SU-DHL-6 (cell line): ENCODE data around the gene HCFC1R1.

ENCODE experiments used
- H2AFZ ChIP-seq: fragments of 200-600 bp; sonication (generic); 2 replicates; pipeline ENCODE4 v1.6.1; 2014; ENCODE audit warnings: low read depth, mild to moderate bottlenecking, moderate library complexity, mixed read lengths, antibody characterized with exemption, low read length; ENCODE audit not compliant: severe bottlenecking
- H3F3A ChIP-seq: fragments of 200-600 bp; shearing (Covaris generic); 2 replicates; pipeline ENCODE4 v1.6.0; 2016; ENCODE audit warnings: antibody characterized with exemption, mild to moderate bottlenecking; ENCODE audit not compliant: insufficient read depth
- H3K27ac ChIP-seq: fragments of 200-600 bp; sonication (generic); 2 replicates; pipeline ENCODE4 v1.5.1; 2016; ENCODE audit warnings: low read depth, mild to moderate bottlenecking, low read length, moderate library complexity, mixed read lengths
- H3K27me3 ChIP-seq: fragments of 200-600 bp; sonication (generic), shearing (Covaris generic); 2 replicates; pipeline ENCODE4 v1.6.0; 2014; ENCODE audit warnings: mild to moderate bottlenecking, low read length
- H3K36me3 ChIP-seq: fragments of 200-600 bp; sonication (generic); 2 replicates; pipeline ENCODE4 v1.6.1; 2014; ENCODE audit warnings: mild to moderate bottlenecking, low read length, mixed read lengths
- H3K4me2 ChIP-seq: fragments of 300-600, 200-600 bp; shearing (Covaris generic), sonication (generic); 2 replicates; pipeline ENCODE4 v1.6.0; 2014; ENCODE audit warnings: low read length, low read depth, mild to moderate bottlenecking; ENCODE audit not compliant: poor library complexity, severe bottlenecking
- H3K4me3 ChIP-seq: fragments of 200-600 bp; sonication (generic); 2 replicates; pipeline ENCODE4 v1.5.1; 2014; ENCODE audit warnings: antibody characterized with exemption, low read length, mild to moderate bottlenecking, mixed read lengths; ENCODE audit not compliant: insufficient read depth, poor library complexity, severe bottlenecking
- H3K79me2 ChIP-seq: fragments of 200-600 bp; sonication (generic); 2 replicates; pipeline ENCODE4 v1.6.1; 2014; ENCODE audit warnings: mild to moderate bottlenecking, low read length, moderate library complexity; ENCODE audit not compliant: insufficient read depth
- H3K9ac ChIP-seq: fragments of 200-600 bp; sonication (generic); 2 replicates; pipeline ENCODE4 v1.7.0; 2014; ENCODE audit warnings: mild to moderate bottlenecking, low read length
- H3K9me2 ChIP-seq: fragments of 200-600 bp; sonication (generic); replicated peaks from 2 replicates; pipeline ENCODE4 v1.6.1; 2014; ENCODE audit warnings: low read length; ENCODE audit not compliant: insufficient read depth
- H3K9me3 ChIP-seq: fragments of 200-600 bp; sonication (generic); 2 replicates; pipeline ENCODE4 v1.6.1; 2014; ENCODE audit warnings: low read length, mixed read lengths; ENCODE audit not compliant: insufficient read depth
- H4K20me1 ChIP-seq: fragments of 200-600 bp; sonication (generic); 2 replicates; pipeline ENCODE4 v1.6.1; 2014; ENCODE audit warnings: low read depth, mild to moderate bottlenecking, antibody characterized with exemption, low read length, moderate library complexity, mixed read lengths
- EZH2phosphoT487 ChIP-seq: fragments of 200-600 bp; sonication (generic), shearing (Covaris generic); conservative IDR thresholded peaks from 2 replicates; pipeline ENCODE4 v1.6.1; 2018; ENCODE audit warnings: mild to moderate bottlenecking, antibody characterized with exemption, low read length, moderate library complexity, mixed read lengths
- TF ChIP-seq, protein P1 (sequence below): fragments of 200-600 bp; sonication (generic); IDR thresholded peaks from one replicate; pipeline ENCODE4 v1.5.1; 2017; ENCODE audit warnings: antibody characterized with exemption, mild to moderate bottlenecking, low read length, moderate library complexity; ENCODE audit not compliant: insufficient read depth, poor library complexity, severe bottlenecking

HCFC1R1 gene

DNA sequence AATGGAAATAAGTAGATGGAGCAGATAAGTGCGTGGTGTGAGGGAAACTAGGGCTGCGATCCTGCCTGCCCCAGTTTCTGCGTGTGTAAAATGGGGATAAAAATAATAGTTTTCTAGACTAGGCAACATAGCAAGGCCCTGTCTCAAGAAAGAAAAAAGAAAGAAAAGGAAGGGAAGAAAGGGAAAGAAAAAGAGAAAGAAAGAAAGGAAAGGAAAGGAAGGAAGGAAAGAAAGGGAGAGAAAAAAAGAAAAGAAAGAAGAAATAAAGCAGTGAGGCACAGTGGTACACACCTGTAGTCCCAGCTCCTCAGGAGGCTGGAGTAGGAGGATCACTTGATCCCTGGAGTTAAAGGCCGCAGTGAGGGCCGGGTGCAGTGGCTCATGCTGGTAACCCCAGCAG lies 41.3 kb downstream of the HCFC1R1 start:
- Histone ChIP-seq H3K36me3 (no peaks in the 10 kb centered on the region), H3K27ac (peak overlapping the region; percentile 84), H3K27me3 (no peaks in the 10 kb centered on the region), H3K4me3 (no peak overlapping the region), H4K20me1 (no peaks in the 10 kb centered on the region), H3K4me2 (peak overlapping the region; percentile 15), H3F3A (peaks cover 18% of the 10 kb centered on the region), H3K9me2 (no peaks in the 10 kb centered on the region), H3K9ac (peak overlapping the region; percentile 19; the same call in 1 of the 2 replicates), H2AFZ (no peak overlapping the region), H3K9me3 (no peaks in the 10 kb centered on the region), H3K79me2 (peaks cover 20% of the 10 kb centered on the region)
- TF ChIP-seq, protein P1, sequence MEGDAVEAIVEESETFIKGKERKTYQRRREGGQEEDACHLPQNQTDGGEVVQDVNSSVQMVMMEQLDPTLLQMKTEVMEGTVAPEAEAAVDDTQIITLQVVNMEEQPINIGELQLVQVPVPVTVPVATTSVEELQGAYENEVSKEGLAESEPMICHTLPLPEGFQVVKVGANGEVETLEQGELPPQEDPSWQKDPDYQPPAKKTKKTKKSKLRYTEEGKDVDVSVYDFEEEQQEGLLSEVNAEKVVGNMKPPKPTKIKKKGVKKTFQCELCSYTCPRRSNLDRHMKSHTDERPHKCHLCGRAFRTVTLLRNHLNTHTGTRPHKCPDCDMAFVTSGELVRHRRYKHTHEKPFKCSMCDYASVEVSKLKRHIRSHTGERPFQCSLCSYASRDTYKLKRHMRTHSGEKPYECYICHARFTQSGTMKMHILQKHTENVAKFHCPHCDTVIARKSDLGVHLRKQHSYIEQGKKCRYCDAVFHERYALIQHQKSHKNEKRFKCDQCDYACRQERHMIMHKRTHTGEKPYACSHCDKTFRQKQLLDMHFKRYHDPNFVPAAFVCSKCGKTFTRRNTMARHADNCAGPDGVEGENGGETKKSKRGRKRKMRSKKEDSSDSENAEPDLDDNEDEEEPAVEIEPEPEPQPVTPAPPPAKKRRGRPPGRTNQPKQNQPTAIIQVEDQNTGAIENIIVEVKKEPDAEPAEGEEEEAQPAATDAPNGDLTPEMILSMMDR = no peak
- no peak for TF ChIP-seq EZH2phosphoT487

DNA sequence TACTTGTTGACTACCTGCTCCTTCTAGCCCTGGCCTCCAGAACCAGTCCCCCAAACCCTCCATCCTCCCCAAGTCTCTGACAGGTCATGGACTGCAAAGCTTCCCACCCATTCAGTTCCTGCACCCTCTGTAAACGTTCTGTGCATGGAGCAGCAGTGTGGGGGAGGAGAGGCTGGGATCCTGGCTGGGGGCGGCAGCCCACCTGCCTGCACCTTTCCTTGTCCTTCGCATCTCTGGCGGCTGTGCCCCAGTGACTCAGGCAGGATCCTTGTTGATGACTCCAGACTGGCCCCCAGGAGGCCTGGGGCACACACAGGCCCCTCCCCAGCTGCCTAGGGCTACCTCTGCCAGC lies 41.9 kb downstream of the HCFC1R1 start:
- H3F3A ChIP-seq = peaks cover 18% of the 10 kb centered on the region
- no peaks in the 10 kb centered on the region for H4K20me1 ChIP-seq
- H3K9me2 ChIP-seq = no peaks in the 10 kb centered on the region
- no peak overlapping the region for H2AFZ ChIP-seq
- H3K4me3 ChIP-seq = no peak overlapping the region
- peaks cover 23% of the 10 kb centered on the region for H3K79me2 ChIP-seq
- no peak overlapping the region for H3K4me2 ChIP-seq
- no peaks in the 10 kb centered on the region for H3K9me3 ChIP-seq
- H3K36me3 ChIP-seq = no peaks in the 10 kb centered on the region
- no peaks in the 10 kb centered on the region for H3K27me3 ChIP-seq
- no peak for TF ChIP-seq EZH2phosphoT487
- peak overlapping the region; percentile 84; the same call in 1 of the 2 replicates for H3K27ac ChIP-seq
- H3K9ac ChIP-seq = no peak overlapping the region

DNA sequence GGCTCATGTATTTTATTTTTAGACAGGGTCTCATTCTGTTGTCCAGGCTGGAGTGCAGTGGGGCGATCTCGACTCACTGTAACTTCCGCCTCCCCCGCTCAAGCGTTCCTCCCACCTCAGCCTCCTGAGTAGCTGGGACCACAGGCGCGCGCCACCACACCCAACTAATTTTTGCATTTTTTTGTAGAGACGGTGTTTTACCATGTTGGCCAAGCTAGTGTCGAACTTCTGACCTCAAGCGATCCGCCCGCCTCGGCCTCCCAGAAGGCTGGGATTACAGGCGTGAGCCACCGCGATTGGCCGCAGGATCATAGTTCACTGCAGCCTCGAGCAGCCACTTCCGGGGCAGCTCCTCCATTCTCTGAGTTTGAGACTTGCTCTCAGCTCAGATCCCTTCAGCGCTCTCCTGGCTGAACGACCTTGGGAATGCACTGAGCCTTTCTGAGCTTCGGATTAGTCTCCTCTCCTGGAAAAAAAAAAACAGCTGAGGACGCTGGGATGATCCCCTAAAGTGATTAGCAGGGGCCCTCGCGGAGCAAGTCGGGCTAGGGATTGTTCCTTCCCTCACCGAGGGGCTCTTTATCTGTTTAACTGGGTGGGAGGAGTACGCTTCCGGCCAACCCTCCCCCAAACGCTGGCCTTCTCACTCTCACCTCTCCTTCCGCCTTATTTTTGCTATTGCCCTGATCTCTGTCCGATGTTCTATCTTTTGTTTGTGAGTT lies 42.4 kb downstream of the HCFC1R1 start:
- Histone ChIP-seq H3K4me2 (peak overlapping the region; percentile 76), H3K36me3 (no peaks in the 10 kb centered on the region), H3K79me2 (peaks cover 23% of the 10 kb centered on the region), H3K9ac (peak overlapping the region; percentile 90), H3K9me2 (no peaks in the 10 kb centered on the region), H3F3A (peaks cover 18% of the 10 kb centered on the region), H3K9me3 (no peaks in the 10 kb centered on the region), H3K27ac (no peak overlapping the region), H4K20me1 (no peaks in the 10 kb centered on the region), H3K27me3 (no peaks in the 10 kb centered on the region), H2AFZ (no peak overlapping the region), H3K4me3 (peak overlapping the region; percentile 83)
- TF ChIP-seq EZH2phosphoT487 = no peak
- TF ChIP-seq, protein P1 = no peak
